ENCODE results near the gene MLF2.
A peak's percentile ranks its signal among the peaks of the same experiment; 100 is the strongest.

The MLF2 gene

DNA sequence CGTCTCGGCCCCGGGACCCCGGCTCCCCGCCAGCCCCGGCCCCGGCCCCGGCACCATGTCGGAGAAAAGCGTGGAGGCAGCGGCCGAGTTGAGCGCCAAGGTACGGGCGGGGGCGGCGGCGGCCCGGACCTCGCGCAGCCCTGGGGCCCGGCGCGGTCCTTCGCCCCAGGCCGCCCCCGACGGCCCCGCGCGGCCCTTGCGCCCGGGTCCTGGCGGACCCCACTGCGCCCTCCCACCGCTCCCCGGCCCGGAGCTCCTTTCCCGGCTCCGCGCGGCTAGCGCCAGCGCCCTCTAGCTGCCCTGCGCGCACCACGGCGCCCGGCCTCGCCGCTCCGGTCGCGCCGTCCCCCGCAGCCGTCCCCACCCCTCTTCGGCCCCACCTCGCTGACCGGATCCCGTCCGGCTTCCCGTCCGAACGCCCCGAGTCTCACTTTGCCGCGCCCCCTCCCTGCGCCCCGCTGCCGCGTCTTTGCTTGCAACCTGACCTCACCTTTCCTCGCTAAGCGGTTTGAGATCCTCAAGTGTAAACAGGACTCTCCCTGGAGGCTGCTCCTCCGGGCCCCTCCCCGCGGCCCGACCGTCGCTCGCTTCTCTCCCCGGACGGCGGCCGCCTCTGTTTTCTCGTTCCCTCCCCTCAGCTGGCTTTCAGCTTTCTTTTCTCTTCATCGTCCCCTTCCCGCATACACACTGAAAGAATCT, 13.9 kb upstream of the MLF2 start:
- peaks cover 57% of the 10 kb centered on the region for H3K4me1 ChIP-seq (ENCODE audit: insufficient read depth, low read length)
- H2AFZ ChIP-seq (ENCODE audit: low read depth, low read length): no peak overlapping the region
- H3K4me3 ChIP-seq (ENCODE audit: low read length): peak overlapping the region; percentile 61
- H3K9me3 ChIP-seq (ENCODE audit: low read length): no peaks in the 10 kb centered on the region
- peaks cover 25% of the 10 kb centered on the region for H3K36me3 ChIP-seq (ENCODE audit: insufficient read depth, low read length)
- no peaks in the 10 kb centered on the region for H3K27me3 ChIP-seq (ENCODE audit: insufficient read depth, low read length)

DNA sequence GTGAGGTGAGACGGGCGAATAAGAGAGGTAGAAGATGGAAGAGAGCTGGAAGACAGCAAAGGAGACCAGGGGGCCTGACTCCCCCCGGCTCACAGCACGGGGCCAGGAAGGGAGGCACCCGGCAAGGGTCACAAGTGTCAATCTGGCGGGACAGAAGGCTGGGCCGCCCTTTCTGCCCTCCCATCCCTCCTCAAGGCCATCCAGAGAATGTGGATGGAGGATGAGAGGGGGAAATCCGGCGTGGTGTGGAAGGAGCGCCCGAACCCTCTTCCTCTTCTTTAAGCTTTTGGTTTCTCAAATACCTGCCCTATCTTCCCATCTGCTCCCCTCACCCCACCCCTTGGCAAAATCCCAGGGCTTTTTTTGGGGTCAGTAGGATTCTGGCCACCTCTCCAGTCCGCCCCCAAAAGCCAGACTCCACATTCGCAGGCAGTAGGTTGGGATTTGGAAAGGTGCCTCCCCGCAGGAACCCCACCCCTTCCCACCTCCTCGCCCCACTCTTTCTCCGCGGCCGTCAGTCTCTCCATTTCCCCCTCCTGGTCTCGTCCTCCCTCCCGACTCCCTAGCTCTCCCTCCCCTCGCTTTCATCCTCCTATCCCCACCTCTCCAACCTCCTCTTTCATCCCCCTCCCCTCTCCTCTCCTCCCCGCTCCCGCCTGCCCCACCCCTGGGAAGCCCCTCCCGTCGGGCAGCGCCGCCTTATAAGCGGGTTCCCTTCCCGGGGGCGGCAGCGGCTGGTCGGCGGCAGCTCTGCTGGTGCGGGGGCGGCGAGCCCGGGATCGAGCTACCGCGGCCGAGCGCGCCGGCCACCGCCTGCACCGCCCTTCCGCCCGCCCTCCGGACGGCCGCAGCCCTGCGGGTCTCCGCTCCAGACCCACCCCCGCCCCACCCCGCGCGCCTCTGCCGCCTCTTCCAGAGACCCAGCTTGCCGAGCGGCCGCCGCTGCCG, 13.0 kb upstream of the MLF2 start, which contains the start of gene PTMS:
TSS of gene PTMS (plus strand) at position 730 of the 948 bp plus-strand sequence. CDS start 343 bp downstream, outside the sequence.
- Histone ChIP-seq H3K27me3 (ENCODE audit: insufficient read depth, low read length) (no peaks in the 10 kb centered on the region), H2AFZ (ENCODE audit: low read depth, low read length) (no peak within 1 kb of the TSS), H3K36me3 (ENCODE audit: insufficient read depth, low read length) (peaks cover 16% of the 10 kb centered on the region), H3K4me3 (ENCODE audit: low read length) (peak within 1 kb of the TSS; percentile 61), H3K4me1 (ENCODE audit: insufficient read depth, low read length) (peaks cover 52% of the 10 kb centered on the region), H3K9me3 (ENCODE audit: low read length) (no peaks in the 10 kb centered on the region)

GRCh38 chr12:6765048-6765633, 12.2 kb upstream of the MLF2 start:
- peaks cover 10% of the 10 kb centered on the region for H3K36me3 ChIP-seq (ENCODE audit: insufficient read depth, low read length)
- peak overlapping the region; percentile 61 for H3K4me3 ChIP-seq (ENCODE audit: low read length)
- H3K27me3 ChIP-seq (ENCODE audit: insufficient read depth, low read length): no peaks in the 10 kb centered on the region
- H2AFZ ChIP-seq (ENCODE audit: low read depth, low read length): no peak overlapping the region
- H3K4me1 ChIP-seq (ENCODE audit: insufficient read depth, low read length): peaks cover 44% of the 10 kb centered on the region
- no peaks in the 10 kb centered on the region for H3K9me3 ChIP-seq (ENCODE audit: low read length)

DNA sequence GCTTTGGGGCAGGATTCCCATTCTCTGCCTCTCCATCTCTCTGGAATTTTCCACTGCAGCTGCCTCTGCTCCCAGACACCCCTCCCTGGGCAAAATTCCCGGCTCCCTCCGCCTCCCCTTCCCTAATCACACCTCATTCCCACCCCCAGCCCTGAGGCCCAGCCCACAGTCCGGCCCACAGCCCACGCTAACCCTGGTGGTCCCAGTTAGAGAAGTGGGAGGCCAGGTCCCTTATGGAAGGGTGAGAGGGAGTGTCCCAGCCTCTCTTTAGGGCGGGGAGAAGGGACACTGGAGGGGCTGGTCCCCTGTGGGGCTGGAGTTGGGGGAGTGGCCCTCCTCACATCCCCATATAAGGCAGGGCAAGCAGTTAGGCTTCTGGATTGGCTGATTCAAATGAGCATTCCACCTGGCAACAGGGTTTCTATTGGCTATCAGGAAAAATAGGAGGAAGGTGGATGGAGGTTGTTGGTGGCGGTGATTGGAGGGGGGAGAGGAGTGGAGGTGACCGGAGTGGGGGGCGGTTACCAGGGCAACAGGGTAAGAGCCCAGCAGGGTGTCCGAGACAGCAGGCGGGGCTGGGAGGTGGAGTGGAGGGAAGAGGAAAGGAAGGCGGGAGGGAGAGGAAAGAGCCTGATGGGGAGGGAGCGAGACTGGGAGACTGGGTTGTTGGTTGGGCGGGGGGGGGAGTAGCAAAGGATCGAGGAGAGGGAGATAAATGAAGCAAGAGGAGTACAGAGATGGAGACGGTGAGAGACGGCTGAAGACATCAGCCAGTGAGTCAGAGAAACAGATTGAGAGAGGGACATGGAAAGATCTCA, 11.3 kb upstream of the MLF2 start:
- peak overlapping the region; percentile 61 for H3K4me3 ChIP-seq (ENCODE audit: low read length)
- peaks cover 35% of the 10 kb centered on the region for H3K4me1 ChIP-seq (ENCODE audit: insufficient read depth, low read length)
- H3K9me3 ChIP-seq (ENCODE audit: low read length): no peaks in the 10 kb centered on the region
- H2AFZ ChIP-seq (ENCODE audit: low read depth, low read length): no peak overlapping the region
- no peaks in the 10 kb centered on the region for H3K27me3 ChIP-seq (ENCODE audit: insufficient read depth, low read length)
- peaks cover 1% of the 10 kb centered on the region for H3K36me3 ChIP-seq (ENCODE audit: insufficient read depth, low read length)

- H3K36me3 ChIP-seq (ENCODE audit: insufficient read depth, low read length): no peaks in the 10 kb centered on the region
- H3K9me3 ChIP-seq (ENCODE audit: low read length): no peaks in the 10 kb centered on the region
- peaks cover 29% of the 10 kb centered on the region for H3K4me1 ChIP-seq (ENCODE audit: insufficient read depth, low read length)
- H3K27me3 ChIP-seq (ENCODE audit: insufficient read depth, low read length): no peaks in the 10 kb centered on the region
- no peak overlapping the region for H2AFZ ChIP-seq (ENCODE audit: low read depth, low read length)
- no peak overlapping the region for H3K4me3 ChIP-seq (ENCODE audit: low read length)
Measured at GRCh38 chr12:6763380-6763779, 10.4 kb upstream of the MLF2 start.

- Histone ChIP-seq H3K4me1 (ENCODE audit: insufficient read depth, low read length) (peaks cover 14% of the 10 kb centered on the region), H3K9me3 (ENCODE audit: low read length) (no peaks in the 10 kb centered on the region), H3K4me3 (ENCODE audit: low read length) (no peak overlapping the region), H2AFZ (ENCODE audit: low read depth, low read length) (no peak overlapping the region), H3K36me3 (ENCODE audit: insufficient read depth, low read length) (no peaks in the 10 kb centered on the region), H3K27me3 (ENCODE audit: insufficient read depth, low read length) (no peaks in the 10 kb centered on the region)
Measured at GRCh38 chr12:6759741-6760140, 6.8 kb upstream of the MLF2 start.

DNA sequence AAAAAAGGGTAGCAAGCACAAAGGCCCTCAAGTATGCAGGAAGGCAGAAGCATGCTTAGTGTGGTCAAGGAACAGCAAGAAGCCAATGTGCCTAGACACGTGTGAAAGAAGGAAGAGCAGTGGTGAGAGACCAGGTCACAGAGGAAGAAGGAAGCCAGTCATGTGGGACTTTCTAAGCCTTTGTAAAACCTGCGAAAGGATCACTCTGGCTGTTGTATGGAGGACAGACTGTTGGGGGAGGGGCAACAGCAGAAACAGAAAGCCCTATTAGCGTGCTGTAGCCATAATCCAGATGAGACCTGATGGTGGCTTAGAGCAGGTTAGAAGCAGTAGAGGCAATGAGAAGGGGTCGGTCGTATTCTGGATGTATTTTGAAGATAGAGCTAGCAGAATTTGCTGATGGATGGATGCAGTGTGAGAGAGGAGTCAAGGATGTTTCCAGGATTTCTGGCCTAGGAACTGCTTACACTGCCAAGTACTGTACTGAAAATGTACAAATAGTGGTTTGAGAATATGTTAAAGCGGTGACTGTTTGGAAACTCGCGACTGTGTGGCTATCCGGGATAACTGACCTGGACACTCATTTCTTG, 5.7 kb upstream of the MLF2 start:
- peaks cover 15% of the 10 kb centered on the region for H3K4me1 ChIP-seq (ENCODE audit: insufficient read depth, low read length)
- no peaks in the 10 kb centered on the region for H3K36me3 ChIP-seq (ENCODE audit: insufficient read depth, low read length)
- H3K9me3 ChIP-seq (ENCODE audit: low read length): no peaks in the 10 kb centered on the region
- H2AFZ ChIP-seq (ENCODE audit: low read depth, low read length): no peak overlapping the region
- H3K4me3 ChIP-seq (ENCODE audit: low read length): no peak overlapping the region
- no peaks in the 10 kb centered on the region for H3K27me3 ChIP-seq (ENCODE audit: insufficient read depth, low read length)

- Histone ChIP-seq H3K36me3 (ENCODE audit: insufficient read depth, low read length) (no peaks in the 10 kb centered on the region), H3K4me3 (ENCODE audit: low read length) (no peak overlapping the region), H3K4me1 (ENCODE audit: insufficient read depth, low read length) (peaks cover 14% of the 10 kb centered on the region), H2AFZ (ENCODE audit: low read depth, low read length) (no peak overlapping the region), H3K9me3 (ENCODE audit: low read length) (no peaks in the 10 kb centered on the region), H3K27me3 (ENCODE audit: insufficient read depth, low read length) (no peaks in the 10 kb centered on the region)
Measured at GRCh38 chr12:6757028-6757690, 4.2 kb upstream of the MLF2 start.

GRCh38 chr12:6754411-6754810, 1.5 kb upstream of the MLF2 start:
- Histone ChIP-seq H3K27me3 (ENCODE audit: insufficient read depth, low read length) (no peaks in the 10 kb centered on the region), H2AFZ (ENCODE audit: low read depth, low read length) (no peak overlapping the region), H3K4me1 (ENCODE audit: insufficient read depth, low read length) (peaks cover 21% of the 10 kb centered on the region), H3K36me3 (ENCODE audit: insufficient read depth, low read length) (peaks cover 24% of the 10 kb centered on the region), H3K9me3 (ENCODE audit: low read length) (no peaks in the 10 kb centered on the region), H3K4me3 (ENCODE audit: low read length) (no peak overlapping the region)

DNA sequence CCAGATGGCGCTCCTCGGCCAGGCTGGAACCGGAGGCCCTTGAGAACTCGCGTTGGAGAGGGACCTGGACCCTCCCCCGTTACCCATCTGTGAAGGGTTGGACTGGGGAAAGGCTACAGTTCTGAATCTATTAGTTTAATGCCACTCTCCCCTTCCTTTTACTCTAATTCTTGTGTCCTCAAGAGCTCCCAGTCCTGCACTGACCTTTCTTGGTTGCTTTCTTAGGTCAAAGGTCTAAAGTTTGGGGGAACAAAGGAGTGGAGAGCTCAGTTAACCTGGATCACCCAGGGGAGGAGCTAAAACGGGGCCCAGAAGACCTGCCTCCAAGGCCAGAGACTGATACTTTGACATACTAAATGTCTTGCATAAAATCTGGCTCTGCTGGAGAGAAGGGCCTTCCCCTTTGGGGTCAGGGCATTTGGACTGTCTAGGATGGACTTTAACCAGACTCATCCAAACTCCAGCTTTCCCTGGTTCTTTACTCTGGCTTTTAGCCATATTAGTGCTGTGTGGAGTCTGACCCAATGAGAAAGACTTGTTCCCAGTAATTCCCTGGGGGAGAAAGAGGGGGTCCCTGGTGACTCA, 923 bp upstream of the MLF2 start:
- Histone ChIP-seq H2AFZ (ENCODE audit: low read depth, low read length) (no peak overlapping the region), H3K4me1 (ENCODE audit: insufficient read depth, low read length) (peaks cover 21% of the 10 kb centered on the region), H3K36me3 (ENCODE audit: insufficient read depth, low read length) (peaks cover 30% of the 10 kb centered on the region), H3K27me3 (ENCODE audit: insufficient read depth, low read length) (no peaks in the 10 kb centered on the region), H3K9me3 (ENCODE audit: low read length) (no peaks in the 10 kb centered on the region), H3K4me3 (ENCODE audit: low read length) (peak overlapping the region; percentile 79)

DNA sequence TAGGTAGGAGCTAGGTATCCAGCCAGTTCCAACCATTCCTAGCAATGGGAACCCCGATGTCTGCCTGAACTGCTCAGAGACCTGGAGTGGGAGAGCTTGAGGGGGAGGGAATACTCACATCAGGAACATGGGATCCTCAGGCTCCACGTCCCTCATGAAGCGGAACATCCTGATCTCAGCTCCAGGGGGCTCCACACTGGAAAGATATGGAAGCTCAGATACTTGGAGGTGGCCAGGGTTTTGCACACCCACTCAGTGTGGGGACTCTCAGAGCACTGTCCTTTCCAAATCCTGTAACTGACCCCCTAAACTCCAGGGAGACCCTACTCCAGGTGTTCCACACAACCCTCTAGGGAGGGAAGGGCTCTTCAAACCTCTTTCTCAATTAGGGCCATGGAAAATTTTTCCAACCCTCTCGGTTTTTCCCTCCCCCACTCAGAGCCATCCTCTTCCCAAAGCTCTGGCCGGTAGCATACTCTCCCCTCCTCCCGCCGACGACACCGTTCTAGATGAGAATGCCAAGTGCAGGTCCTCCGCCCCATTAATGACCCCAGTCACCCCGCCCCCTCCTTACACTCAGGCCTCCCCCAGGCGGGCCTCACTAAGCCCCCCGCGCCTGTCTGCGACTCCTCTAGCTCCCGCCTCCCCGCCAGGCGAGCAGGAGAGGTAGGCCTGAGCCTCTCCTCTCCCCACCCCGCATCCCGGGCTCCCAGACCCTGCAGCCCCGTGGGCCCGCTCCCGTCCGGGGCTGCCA, 597 bp downstream of the MLF2 start:
- Histone ChIP-seq H3K36me3 (ENCODE audit: insufficient read depth, low read length) (peaks cover 45% of the 10 kb centered on the region), H3K4me3 (ENCODE audit: low read length) (peak overlapping the region; percentile 79), H3K27me3 (ENCODE audit: insufficient read depth, low read length) (no peaks in the 10 kb centered on the region), H3K9me3 (ENCODE audit: low read length) (no peaks in the 10 kb centered on the region), H2AFZ (ENCODE audit: low read depth, low read length) (peak overlapping the region; percentile 16), H3K4me1 (ENCODE audit: insufficient read depth, low read length) (peaks cover 19% of the 10 kb centered on the region)
